A549 (cell line): Measurements from ENCODE around the gene SIM2. TPM values are rescaled to one million over a fixed set of nuclear protein-coding genes. Genes with fewer than 3 reads are reported as not detected.
"Not testable (repeated sequence)": the region's sequence is repeated elsewhere in the genome, so short reads cannot be mapped to it uniquely, and the experiment has no call there.

Source experiments
- ATAC-seq, 2 experiments: fragments of 200-7000 bp in 1 of 2; fragments of >200 bp in 1 of 2; cut with Nextera tagmentation in 1 of 2; cut with Tn5 transposase in 1 of 2; 3 replicates each; pipeline versions ENCODE4 v1.8.0 to v1.9.1; 2018 to 2020; ENCODE audit warnings: mild to moderate bottlenecking in 1 of 2, moderate library complexity in 1 of 2
- CTCF ChIA-PET: fragments of 300-600 bp; sonication (Branson Sonifier 250); formaldehyde crosslinking; extraction: SDS; loops from one replicate; lab custom pipeline; 2021; ENCODE audit warnings: antibody characterized with exemption, inconsistent platforms; lab: Yijun Ruan, JAX
- POLR2A ChIA-PET: fragments of 350-600 bp; formaldehyde crosslinking; extraction: SDS; loops from one replicate; lab custom pipeline; 2021; ENCODE audit warnings: antibody characterized with exemption, inconsistent platforms; lab: Yijun Ruan, JAX
- DNase-seq, 2 experiments: peaks; one replicate each; pipeline versions ENCODE4 v3.0.0 to v3.0.0-alpha.2; 2011 to 2016; ENCODE audit warnings: low read depth in 1 of 2, low spot score in 1 of 2
- FAIRE-seq: peaks from 2 replicates; lab custom pipeline; 2011; peaks lifted over from hg19 to GRCh38; lab: Jason Lieb, UNC
- H3K27ac ChIP-seq, 2 experiments: fragments of >200 bp; sonication (Bioruptor Twin); formaldehyde crosslinking; 3 replicates each; pipeline ENCODE4 v1.5.1; 2016 to 2017
- H3K4me1 ChIP-seq: fragments of >200 bp; sonication (Bioruptor Twin); formaldehyde crosslinking; 3 replicates; pipeline ENCODE4 v1.6.1; 2016
- H3K4me2 ChIP-seq: fragments of >200 bp; sonication (Bioruptor Twin); formaldehyde crosslinking; 3 replicates; pipeline ENCODE4 v1.6.1; 2016
- H3K4me3 ChIP-seq: fragments of >200 bp; sonication (Bioruptor Twin); formaldehyde crosslinking; 3 replicates; pipeline ENCODE4 v1.5.1; 2016
- H3K9me3 ChIP-seq: fragments of >200 bp; sonication (Bioruptor Twin); formaldehyde crosslinking; 3 replicates; pipeline ENCODE4 v1.6.1; 2016
- CEBPB ChIP-seq, 2 experiments: fragments of >200 bp in 1 of 2; sonication (Bioruptor Twin) in 1 of 2; formaldehyde crosslinking in 1 of 2; IDR thresholded peaks; 2 replicates each; pipeline ENCODE4 v1.6.1; 2012 to 2016
- CHD4 ChIP-seq: fragments of 200-600 bp; sonication (generic); IDR thresholded peaks from 2 replicates; pipeline ENCODE4 v1.6.1; 2016; ENCODE audit warnings: antibody characterized with exemption, mild to moderate bottlenecking, borderline replicate concordance
- CTCF ChIP-seq: fragments of >200 bp; sonication (Bioruptor Twin); formaldehyde crosslinking; IDR thresholded peaks from 3 replicates; pipeline ENCODE4 v1.5.1; 2016
- ESRRA ChIP-seq: fragments of 150-350 bp; IDR thresholded peaks from 2 replicates; pipeline ENCODE4 v1.6.1; 2014; ENCODE audit warnings: mild to moderate bottlenecking, low read length, borderline replicate concordance
- FOSL2 ChIP-seq, 2 experiments: fragments of 450-650 bp in 1 of 2; fragments of >200 bp in 1 of 2; sonication (Bioruptor Twin) in 1 of 2; formaldehyde crosslinking; IDR thresholded peaks; 2 replicates each; pipeline versions ENCODE4 v1.5.0 to v1.6.1; 2016 to 2020; ENCODE audit warnings: mild to moderate bottlenecking in 1 of 2, moderate library complexity in 1 of 2
- FOXS1 ChIP-seq: fragments of 250-450 bp; sonication (Bioruptor Pico); IDR thresholded peaks from 2 replicates; pipeline ENCODE4 v1.5.0; 2020; ENCODE audit warnings: mild to moderate bottlenecking, moderate library complexity
- HMGXB4 ChIP-seq: fragments of 250-450 bp; sonication (Bioruptor Pico); IDR thresholded peaks from 2 replicates; pipeline ENCODE4 v1.5.0; 2021; ENCODE audit warnings: mild to moderate bottlenecking, moderate library complexity, borderline replicate concordance
- HOXB13 ChIP-seq: fragments of 250-450 bp; sonication (Bioruptor Pico); IDR thresholded peaks from 2 replicates; pipeline ENCODE4 v1.5.0; 2020; ENCODE audit warnings: low read depth, mild to moderate bottlenecking, moderate library complexity
- JUN ChIP-seq, 2 experiments: fragments of >200 bp; sonication (Bioruptor Twin); formaldehyde crosslinking; IDR thresholded peaks; 2 replicates in 1 of 2; 3 replicates in 1 of 2; pipeline ENCODE4 v1.6.1; 2016 to 2017
- KDM1A ChIP-seq: fragments of 200-600 bp; sonication (generic); IDR thresholded peaks from 2 replicates; pipeline ENCODE4 v1.6.1; 2016; ENCODE audit warnings: low read depth, mild to moderate bottlenecking
- MAFK ChIP-seq: fragments of 450-650 bp; IDR thresholded peaks from 2 replicates; pipeline ENCODE4 v1.6.1; 2014; ENCODE audit not compliant: partially characterized antibody
- POLR2A ChIP-seq: IDR thresholded peaks from 2 replicates; pipeline ENCODE4 v1.6.1; 2012; ENCODE audit warnings: mild to moderate bottlenecking, low read length
- TP53 ChIP-seq: fragments of 250-450 bp; sonication (Bioruptor Pico); IDR thresholded peaks from 2 replicates; pipeline ENCODE4 v1.5.0; 2021; ENCODE audit warnings: mild to moderate bottlenecking, moderate library complexity
- ZC3H11A ChIP-seq: fragments of 450-650 bp; IDR thresholded peaks from 2 replicates; pipeline ENCODE4 v1.6.1; 2014; ENCODE audit warnings: antibody characterized with exemption, mild to moderate bottlenecking
- ZFP36 ChIP-seq: fragments of 450-650 bp; IDR thresholded peaks from 2 replicates; pipeline ENCODE4 v1.6.1; 2014; ENCODE audit warnings: borderline replicate concordance; ENCODE audit not compliant: partially characterized antibody
- ZNF302 ChIP-seq: fragments of 250-450 bp; sonication (Bioruptor Pico); IDR thresholded peaks from 2 replicates; pipeline ENCODE4 v1.9.0; 2021; ENCODE audit warnings: inconsistent platforms, mild to moderate bottlenecking, moderate library complexity
- WGBS: methylation state at CpG from one replicate; pipeline ENCODE4 v1.1.6; 2017; ENCODE audit errors: missing lambda C conversion rate; 5-methylcytosine and 5-hydroxymethylcytosine counted together
- polyA plus RNA-seq, 4 experiments: library from polyadenylated mRNA; depleted of rRNA in 3 of 4; stranded (reverse); fragments of >200 nt; fragmentation: RNase III in 1 of 4; extraction: RNeasy Plus Mini Kit Qiagen cat#74134 plus additional on column Dnase treatment in 1 of 4; gene quantifications; 2 replicates in 3 of 4; 3 replicates in 1 of 4; pipeline ENCODE4 v1.2.3, GENCODE V29; 2011 to 2017

SIM2 gene
- polyA plus RNA-seq, 2 of the 4 experiments (the other 2 are of a cell fraction) = 12.6 to 13.4 TPM

DNA sequence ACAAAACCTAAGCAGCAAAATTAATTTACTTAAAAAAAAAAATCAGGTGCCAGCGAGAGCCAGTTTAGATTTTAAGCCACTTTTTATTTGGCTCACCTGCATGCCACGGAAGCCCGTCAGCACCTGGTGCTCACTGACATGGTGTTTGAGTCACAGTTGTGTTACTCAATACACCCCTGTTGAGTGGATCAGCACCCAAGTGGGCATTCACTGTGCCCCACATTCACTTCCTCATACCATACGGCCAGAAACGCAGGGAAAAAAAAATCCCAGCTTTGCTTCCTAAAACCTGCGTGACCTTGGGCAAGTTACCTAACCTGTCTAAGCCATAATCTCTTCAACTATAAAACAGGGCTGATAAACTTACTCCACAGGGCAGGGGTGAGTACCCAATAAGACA lies 42.8 kb upstream of the SIM2 start:
- Histone ChIP-seq H3K4me2 (no peak overlapping the region), H3K9me3 (no peaks in the 10 kb centered on the region), H3K4me1 (no peaks in the 10 kb centered on the region), H3K4me3 (no peak overlapping the region), H3K27ac (no peak overlapping the region)
- ChIA-PET POLR2A (no interaction called here), CTCF (interaction anchor here (1.8 kb wide), 1 partner anchor 8 kb away, joined by 6 read pairs; no protein-coding TSS in a partner anchor)
- no peak for FAIRE-seq
- no peak for ATAC-seq
- TF ChIP-seq FOSL2 (IDR thresholded peaks at IDR 0.05) (no peak), FOSL2 (CRISPR knock-in tag; IDR thresholded peaks at IDR 0.05) (no peak), ESRRA (no peak), FOXS1 (no peak), HMGXB4 (CRISPR knock-in tag) (no peak), ZFP36 (no peak), JUN (IDR thresholded peaks at IDR 0.05) (no peak), ZC3H11A (no peak), HOXB13 (CRISPR knock-in tag) (no peak), CHD4 (no peak), KDM1A (no peak), ZNF302 (no peak), CTCF (no peak), TP53 (no peak), POLR2A (no peak)
- DNase-seq = no peak
- WGBS = 91% methylated on average over 6 of the region's 6 CpGs

GRCh38 chr21:36657290-36657689 lies 41.6 kb upstream of the SIM2 start:
- DNase-seq, FAIRE-seq, H3K27ac ChIP-seq, H3K4me1 ChIP-seq, H3K9me3 ChIP-seq, H3K4me2 ChIP-seq, ATAC-seq, CTCF ChIA-PET, H3K4me3 ChIP-seq: not testable (repeated sequence)
- WGBS = 0% methylated on average over 1 of the region's 1 CpG
- POLR2A ChIA-PET = interaction anchor here (0.6 kb wide), 1 partner anchor 502 kb away, joined by 5 read pairs; no protein-coding TSS in a partner anchor

- Histone ChIP-seq H3K9me3 (no peaks in the 10 kb centered on the region), H3K4me1 (peaks cover 7% of the 10 kb centered on the region; the same call in 1 of the 3 replicates), H3K4me3 (no peak overlapping the region), H3K4me2 (no peak overlapping the region), H3K27ac (no peak overlapping the region)
- 93% methylated on average over 4 of the region's 4 CpGs for WGBS
- no peak for ATAC-seq
- no peak for TF ChIP-seq POLR2A
- TF ChIP-seq CEBPB (IDR thresholded peaks at IDR 0.05) = no peak
- no peak for TF ChIP-seq MAFK
- TF ChIP-seq CTCF = no peak
- FAIRE-seq = no peak
- ChIA-PET CTCF (interaction anchor here (0.8 kb wide), 1 partner anchor 14 kb away, joined by 3 read pairs; no protein-coding TSS in a partner anchor), POLR2A (interaction anchor here (0.6 kb wide), 1 partner anchor 502 kb away, joined by 5 read pairs; no protein-coding TSS in a partner anchor)
- no peak for DNase-seq
Measured at GRCh38 chr21:36657999-36658398, 40.9 kb upstream of the SIM2 start.
